HepG2 (cell line): ENCODE data around the gene KIF3A. TPM values are rescaled to one million over a fixed set of nuclear protein-coding genes. Genes with fewer than 3 reads are reported as not detected.

ENCODE experiments used
- ATAC-seq: fragments of 200-7000 bp; cut with Tn5 transposase; 3 replicates; pipeline ENCODE4 v1.9.1; 2020; ENCODE audit warnings: mild to moderate bottlenecking, moderate library complexity
- BruUV-seq: library from RNA; stranded (reverse); fragments of 400-500 nt; replicated peaks from 2 replicates; lab custom pipeline; 2021; lab: Mats Ljungman, UMichigan
- CTCF ChIA-PET: fragments of 300-600 bp; formaldehyde crosslinking; extraction: SDS; loops from one replicate; lab custom pipeline; 2021; ENCODE audit warnings: low total read pairs, inconsistent platforms, low intra/inter-chr PET ratio; lab: Yijun Ruan, JAX
- POLR2A ChIA-PET: fragments of 350-600 bp; sonication (Branson Sonifier 250); formaldehyde crosslinking; loops from one replicate; lab custom pipeline; 2020; ENCODE audit warnings: antibody characterized with exemption, inconsistent platforms; lab: Yijun Ruan, JAX
- DNase-seq: peaks from one replicate; pipeline ENCODE4 v3.0.0-alpha.2; 2015; ENCODE audit warnings: low spot score
- FAIRE-seq: peaks from 3 replicates; lab custom pipeline; 2011; peaks lifted over from hg19 to GRCh38; lab: Jason Lieb, UNC
- H2AFZ ChIP-seq: one replicate; pipeline ENCODE4 v1.6.1; 2011; ENCODE audit warnings: low read length, inconsistent platforms
- H3K27ac ChIP-seq: fragments of 300-600 bp; 3 replicates; pipeline ENCODE4 v1.8.0; 2011; ENCODE audit warnings: mixed run types, mild to moderate bottlenecking, mixed read lengths, low read length, inconsistent platforms; ENCODE audit not compliant: insufficient read depth; ENCODE audit errors: extremely low read length
- H3K27me3 ChIP-seq, 2 experiments: fragments of 200-600 bp in 1 of 2; 2 replicates in 1 of 2; 3 replicates in 1 of 2; pipeline versions ENCODE4 v1.6.0 to v1.8.0; 2011; ENCODE audit warnings: low read length in 2 of 2, mild to moderate bottlenecking in 2 of 2, moderate library complexity in 2 of 2, inconsistent platforms in 1 of 2; ENCODE audit not compliant: insufficient read depth in 2 of 2, control insufficient read depth in 1 of 2
- H3K36me3 ChIP-seq, 2 experiments: fragments of 200-600 bp in 1 of 2; replicated peaks in 1 of 2; 2 replicates in 1 of 2; 3 replicates in 1 of 2; pipeline versions ENCODE4 v1.5.1 to v1.8.0; 2011; ENCODE audit warnings: low read length in 2 of 2, inconsistent platforms in 1 of 2; ENCODE audit not compliant: insufficient read depth in 2 of 2, control insufficient read depth in 1 of 2
- H3K4me1 ChIP-seq: 2 replicates; pipeline ENCODE4 v1.5.1; 2012; ENCODE audit warnings: low read length, inconsistent platforms; ENCODE audit not compliant: insufficient read depth
- H3K4me2 ChIP-seq: 2 replicates; pipeline ENCODE4 v1.6.0; 2011; ENCODE audit warnings: low read depth, low read length, inconsistent platforms
- H3K4me3 ChIP-seq, 3 experiments: fragments of 200-600 bp in 1 of 3; sonication (generic), shearing (Covaris generic) in 1 of 3; replicated peaks in 1 of 3; 2 replicates each; pipeline ENCODE4 v1.5.1; 2011 to 2016; ENCODE audit warnings: low read length in 3 of 3, inconsistent platforms in 2 of 3, low read depth in 2 of 3, mild to moderate bottlenecking in 2 of 3, control low read depth in 1 of 3, mixed read lengths in 1 of 3; ENCODE audit not compliant: insufficient read depth in 1 of 3
- H3K79me2 ChIP-seq: one replicate; pipeline ENCODE4 v1.6.1; 2011; ENCODE audit warnings: low read length, inconsistent platforms; ENCODE audit not compliant: insufficient read depth
- H3K9ac ChIP-seq: 2 replicates; pipeline ENCODE4 v1.6.0; 2011; ENCODE audit warnings: mild to moderate bottlenecking, low read depth, low read length, inconsistent platforms; ENCODE audit not compliant: insufficient read depth
- H3K9me3 ChIP-seq: 2 replicates; pipeline ENCODE4 v1.5.1; 2012; ENCODE audit warnings: mild to moderate bottlenecking, low read length
- H4K20me1 ChIP-seq: 2 replicates; pipeline ENCODE4 v1.6.0; 2011; ENCODE audit warnings: inconsistent platforms, mild to moderate bottlenecking, low read length, moderate library complexity; ENCODE audit not compliant: insufficient read depth
- HIC2 ChIP-seq: sonication (generic); formaldehyde crosslinking; IDR thresholded peaks from 2 replicates; pipeline ENCODE4 v1.9.0; 2022; ENCODE audit warnings: low read depth, missing genetic modification reagents
- SMARCE1 ChIP-seq: fragments of 450-650 bp; IDR thresholded peaks from 2 replicates; pipeline ENCODE4 v1.6.1; 2017; ENCODE audit warnings: borderline replicate concordance
- XBP1 ChIP-seq: sonication (generic); formaldehyde crosslinking; IDR thresholded peaks from 2 replicates; pipeline ENCODE4 v1.5.0; 2020; ENCODE audit warnings: missing genetic modification reagents
- ZEB1 ChIP-seq: IDR thresholded peaks from 2 replicates; pipeline ENCODE4 v1.6.1; 2012; ENCODE audit warnings: mild to moderate bottlenecking, low read depth, inconsistent platforms; ENCODE audit not compliant: insufficient replicate concordance
- WGBS: methylation state at CpG from one replicate; pipeline ENCODE4 v1.1.6; 2017; ENCODE audit warnings: low lambda C conversion rate; 5-methylcytosine and 5-hydroxymethylcytosine counted together
- in situ Hi-C: cut with HindIII; loops from 2 replicates; pipeline ENCODE4 v1.10.0; 2017; ENCODE audit warnings: low pct_unique_long_range_greater_than_20kb; ENCODE audit not compliant: extremely low pct_ligation_motif_present
- intact Hi-C: fragments of 100-400 bp; cut with micrococcal nuclease; formaldehyde crosslinking; loops from one replicate; pipeline ENCODE4 v1.10.0; 2022; ENCODE audit not compliant: unreplicated experiment
- polyA plus RNA-seq, 8 experiments: library from polyadenylated mRNA; depleted of rRNA in 3 of 8; stranded (reverse) in 7 of 8; unstranded in 1 of 8; fragments of >200 nt; fragmentation: Illumina TruSeq in 4 of 8; extraction: Trizol in 4 of 8; gene quantifications; 2 replicates each; pipeline versions ENCODE4 v1.2.1 to v1.2.3, GENCODE V29; 2011 to 2016; ENCODE audit warnings: low read depth in 4 of 8, missing spikeins in 1 of 8, mixed read lengths in 1 of 8; ENCODE audit not compliant: insufficient read depth in 1 of 8
- total RNA-seq, 5 experiments: library from RNA; depleted of rRNA; stranded (reverse); fragments of >200 nt; fragmentation: Illumina TruSeq; extraction: Trizol; gene quantifications; 2 replicates each; pipeline ENCODE4 v1.2.3, GENCODE V29; 2016; ENCODE audit warnings: low read depth in 1 of 5
- TF ChIP-seq, protein P1 (sequence below): sonication (generic); formaldehyde crosslinking; conservative IDR thresholded peaks from 2 replicates; pipeline ENCODE4 v1.4.0; 2020; ENCODE audit warnings: missing genetic modification reagents

KIF3A gene
- total and polyA plus RNA-seq, 2 of the 13 experiments (the other 11 are each of a cell fraction or from before 2014, with no cell fraction given), result 2.3 to 8.4 TPM

DNA sequence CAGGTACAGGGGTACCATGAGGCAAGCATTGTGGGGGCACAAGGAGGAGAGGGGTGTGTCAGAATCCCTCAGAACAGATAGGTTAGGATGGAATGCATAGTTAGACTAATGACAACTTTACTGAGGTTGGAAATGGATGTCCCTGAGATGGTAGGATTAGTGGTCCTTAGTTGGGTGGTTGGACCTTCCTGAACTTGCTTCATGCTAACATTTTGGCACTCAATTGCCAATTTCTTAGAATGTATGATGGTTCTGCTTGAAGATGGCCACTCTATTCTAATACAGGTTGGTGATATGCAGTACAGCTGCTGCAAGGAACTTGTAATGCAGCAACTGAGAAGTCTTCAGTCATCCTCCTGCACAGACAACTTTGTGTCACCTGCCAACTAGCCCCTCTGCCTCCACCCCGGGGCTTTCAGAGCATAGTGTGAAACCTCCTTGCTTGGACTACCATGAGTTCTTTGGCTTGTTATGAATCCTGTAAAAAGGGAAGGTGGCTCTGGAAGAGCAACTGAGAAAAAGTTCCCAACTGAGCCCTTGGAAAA lies 15.3 kb upstream of the KIF3A start:
- no peak overlapping the region for H2AFZ ChIP-seq
- no peaks in the 10 kb centered on the region for H3K27me3 ChIP-seq
- H3K9ac ChIP-seq, result no peak overlapping the region
- H3K27ac ChIP-seq, result no peak overlapping the region
- ChIA-PET POLR2A (no interaction called here), CTCF (interaction anchor here (1.3 kb wide), 1 partner anchor 67 kb away, joined by 5 read pairs; no protein-coding TSS in a partner anchor)
- H3K4me3 ChIP-seq, result no peak overlapping the region
- no TSS peak for BruUV-seq
- ATAC-seq, result no peak
- no peaks in the 10 kb centered on the region for H3K9me3 ChIP-seq
- H4K20me1 ChIP-seq, result no peaks in the 10 kb centered on the region
- TF ChIP-seq, protein P1, sequence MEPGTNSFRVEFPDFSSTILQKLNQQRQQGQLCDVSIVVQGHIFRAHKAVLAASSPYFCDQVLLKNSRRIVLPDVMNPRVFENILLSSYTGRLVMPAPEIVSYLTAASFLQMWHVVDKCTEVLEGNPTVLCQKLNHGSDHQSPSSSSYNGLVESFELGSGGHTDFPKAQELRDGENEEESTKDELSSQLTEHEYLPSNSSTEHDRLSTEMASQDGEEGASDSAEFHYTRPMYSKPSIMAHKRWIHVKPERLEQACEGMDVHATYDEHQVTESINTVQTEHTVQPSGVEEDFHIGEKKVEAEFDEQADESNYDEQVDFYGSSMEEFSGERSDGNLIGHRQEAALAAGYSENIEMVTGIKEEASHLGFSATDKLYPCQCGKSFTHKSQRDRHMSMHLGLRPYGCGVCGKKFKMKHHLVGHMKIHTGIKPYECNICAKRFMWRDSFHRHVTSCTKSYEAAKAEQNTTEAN, result no peak
- no peak for TF ChIP-seq SMARCE1
- TF ChIP-seq HIC2 (CRISPR knock-in tag), result no peak
- no peak for TF ChIP-seq XBP1 (CRISPR knock-in tag)
- no peak for TF ChIP-seq ZEB1
- no peak for FAIRE-seq
- no peak for DNase-seq
- no peaks in the 10 kb centered on the region for H3K79me2 ChIP-seq
- H3K4me2 ChIP-seq, result no peak overlapping the region
- H3K4me1 ChIP-seq, result no peaks in the 10 kb centered on the region; the same call in 1 of the 2 replicates
- in situ Hi-C loops, result no loop called here
- intact Hi-C loops, result no loop called here
- H3K36me3 ChIP-seq, result peaks cover 0 to 1% of the 10 kb centered on the region in 2 experiments; a peak in 2 of 5 replicates
- 27% methylated on average over 1 of the region's 1 CpG for WGBS
